Brain pericyte (primary cell): ENCODE data around the gene LYPD6B.

Experiments used
- DNase-seq: peaks from one replicate; pipeline ENCODE4 v3.0.0-alpha.2; 2012; ENCODE audit warnings: low read depth, low spot score

The LYPD6B gene

GRCh38 chr2:149104221-149104620 lies 65.7 kb downstream of the LYPD6B start:
- DNase-seq, result no peak

GRCh38 chr2:149112068-149112467 lies 73.6 kb downstream of the LYPD6B start:
- DNase-seq, result no peak

- DNase-seq, result no peak
These were observed 74.2 kb downstream of the LYPD6B start for GRCh38 chr2:149112713-149113112.

GRCh38 chr2:149115781-149116180 lies 77.3 kb downstream of the LYPD6B start:
- no peak for DNase-seq

- no peak for DNase-seq
These were observed 80.9 kb downstream of the LYPD6B start for GRCh38 chr2:149119368-149119767.

- no peak for DNase-seq
These were observed 84.0 kb downstream of the LYPD6B start for GRCh38 chr2:149122516-149122915.

- DNase-seq, result no peak
These were observed 86.7 kb downstream of the LYPD6B start for GRCh38 chr2:149125031-149125725.

- DNase-seq, result no peak
These were observed 90.9 kb downstream of the LYPD6B start for GRCh38 chr2:149129433-149129832.

- DNase-seq, result no peak
These were observed 93.8 kb downstream of the LYPD6B start for GRCh38 chr2:149132339-149132738.

GRCh38 chr2:149132901-149133300 lies 94.4 kb downstream of the LYPD6B start:
- DNase-seq, result no peak

GRCh38 chr2:149134335-149134923 lies 95.9 kb downstream of the LYPD6B start:
- no peak for DNase-seq

GRCh38 chr2:149136111-149136510 lies 97.6 kb downstream of the LYPD6B start:
- DNase-seq, result no peak

GRCh38 chr2:149141046-149141445 lies 102.5 kb downstream of the LYPD6B start:
- DNase-seq, result no peak

- no peak for DNase-seq
These were observed 105.2 kb downstream of the LYPD6B start for GRCh38 chr2:149143734-149144133.

GRCh38 chr2:149145314-149146295 lies 107.1 kb downstream of the LYPD6B start:
- DNase-seq, result no peak

GRCh38 chr2:149146876-149147275 lies 108.4 kb downstream of the LYPD6B start:
- DNase-seq, result no peak

- no peak for DNase-seq
These were observed 109.9 kb downstream of the LYPD6B start for GRCh38 chr2:149148194-149149006.

GRCh38 chr2:149149007-149149297 lies 110.5 kb downstream of the LYPD6B start:
- DNase-seq, result no peak

- DNase-seq, result no peak
These were observed 114.0 kb downstream of the LYPD6B start for GRCh38 chr2:149152469-149152953.

- DNase-seq, result no peak
These were observed 116.9 kb downstream of the LYPD6B start for GRCh38 chr2:149155196-149155969.

GRCh38 chr2:149155988-149156387 lies 117.5 kb downstream of the LYPD6B start:
- no peak for DNase-seq
